ENCODE measurements around the gene F12.
A peak's percentile ranks its signal among the peaks of the same experiment; 100 is the strongest.

Gene F12

GRCh38 chr5:177428574-177429217, 19.3 kb upstream of the F12 start:
- Histone ChIP-seq H3K4me3 (ENCODE audit: low read depth in 1 of 2, low read length in 2 of 2) (peak overlapping the region in 1 of 2 experiments; percentile 43; a peak in 2 of 4 replicates), H3K79me2 (ENCODE audit: insufficient read depth, low read length) (peaks cover 45% of the 10 kb centered on the region), H3K4me1 (ENCODE audit: insufficient read depth, low read length) (peaks cover 70% of the 10 kb centered on the region), H4K20me1 (ENCODE audit: insufficient read depth, low read length) (peaks cover 64% of the 10 kb centered on the region), H3K27me3 (ENCODE audit: insufficient read depth, low read length, poor library complexity) (no peaks in the 10 kb centered on the region), H3K36me3 (ENCODE audit: insufficient read depth, low read length) (peaks cover 42% of the 10 kb centered on the region), H3K27ac (ENCODE audit: low read length) (peak overlapping the region; percentile 71), H3K9me3 (ENCODE audit: insufficient read depth, low read length, severe bottlenecking) (no peaks in the 10 kb centered on the region), H2AFZ (ENCODE audit: low read depth, low read length) (no peak overlapping the region), H3K9ac (ENCODE audit: low read depth, low read length) (peak overlapping the region; percentile 38), H3K4me2 (ENCODE audit: insufficient read depth, low read length) (peak overlapping the region; percentile 100)
- DNase-seq (no peak), ATAC-seq (ENCODE audit: insufficient read depth, low read depth) (no peak)
- TF ChIP-seq EZH2 (IDR thresholded peaks at IDR 0.05; ENCODE audit: borderline replicate concordance, low read depth, low read length, severe bottlenecking), result no peak
- TF ChIP-seq CTCF (IDR thresholded peaks at IDR 0.05; ENCODE audit: borderline replicate concordance, extremely low read depth, low read length, poor library complexity, severe bottlenecking), result no peak

- Histone ChIP-seq H3K36me3 (ENCODE audit: insufficient read depth, low read length) (peaks cover 36% of the 10 kb centered on the region), H3K4me2 (ENCODE audit: insufficient read depth, low read length) (peak overlapping the region; percentile 100), H3K27ac (ENCODE audit: low read length) (peak overlapping the region; percentile 87), H3K79me2 (ENCODE audit: insufficient read depth, low read length) (peaks cover 45% of the 10 kb centered on the region), H4K20me1 (ENCODE audit: insufficient read depth, low read length) (peaks cover 60% of the 10 kb centered on the region), H2AFZ (ENCODE audit: low read depth, low read length) (no peak overlapping the region), H3K4me3 (ENCODE audit: low read depth in 1 of 2, low read length in 2 of 2) (peak overlapping the region; percentile 79 to 94; a peak in 3 of 4 replicates), H3K27me3 (ENCODE audit: insufficient read depth, low read length, poor library complexity) (no peaks in the 10 kb centered on the region), H3K9ac (ENCODE audit: low read depth, low read length) (peak overlapping the region; percentile 92), H3K4me1 (ENCODE audit: insufficient read depth, low read length) (peaks cover 70% of the 10 kb centered on the region), H3K9me3 (ENCODE audit: insufficient read depth, low read length, severe bottlenecking) (no peaks in the 10 kb centered on the region)
- no peak for TF ChIP-seq CTCF (IDR thresholded peaks at IDR 0.05; ENCODE audit: borderline replicate concordance, extremely low read depth, low read length, poor library complexity, severe bottlenecking)
- TF ChIP-seq EZH2 (IDR thresholded peaks at IDR 0.05; ENCODE audit: borderline replicate concordance, low read depth, low read length, severe bottlenecking), result no peak
- DNase-seq (no peak), ATAC-seq (ENCODE audit: insufficient read depth, low read depth) (no peak)
Measured at GRCh38 chr5:177427919-177428573, 18.7 kb upstream of the F12 start.

GRCh38 chr5:177427211-177427822, 18.0 kb upstream of the F12 start:
- peaks cover 53% of the 10 kb centered on the region for H4K20me1 ChIP-seq (ENCODE audit: insufficient read depth, low read length)
- TF ChIP-seq EZH2 (IDR thresholded peaks at IDR 0.05; ENCODE audit: borderline replicate concordance, low read depth, low read length, severe bottlenecking) (no peak), CTCF (IDR thresholded peaks at IDR 0.05; ENCODE audit: borderline replicate concordance, extremely low read depth, low read length, poor library complexity, severe bottlenecking) (no peak)
- peaks cover 29% of the 10 kb centered on the region for H3K36me3 ChIP-seq (ENCODE audit: insufficient read depth, low read length)
- no peaks in the 10 kb centered on the region for H3K9me3 ChIP-seq (ENCODE audit: insufficient read depth, low read length, severe bottlenecking)
- peak overlapping the region; percentile 87 for H3K27ac ChIP-seq (ENCODE audit: low read length)
- H2AFZ ChIP-seq (ENCODE audit: low read depth, low read length), result peak overlapping the region; percentile 58
- no peaks in the 10 kb centered on the region for H3K27me3 ChIP-seq (ENCODE audit: insufficient read depth, low read length, poor library complexity)
- H3K79me2 ChIP-seq (ENCODE audit: insufficient read depth, low read length), result peaks cover 45% of the 10 kb centered on the region
- ATAC-seq (ENCODE audit: insufficient read depth, low read depth) (no peak), DNase-seq (no peak)
- H3K4me1 ChIP-seq (ENCODE audit: insufficient read depth, low read length), result peaks cover 64% of the 10 kb centered on the region
- H3K4me2 ChIP-seq (ENCODE audit: insufficient read depth, low read length), result peak overlapping the region; percentile 100
- peak overlapping the region; percentile 92 for H3K9ac ChIP-seq (ENCODE audit: low read depth, low read length)
- peak overlapping the region; percentile 79 to 94 for H3K4me3 ChIP-seq (ENCODE audit: low read depth in 1 of 2, low read length in 2 of 2)
